GM19467 (cell line): Measurements from ENCODE around the gene NACC1.
A peak's percentile ranks its signal among the peaks of the same experiment; 100 is the strongest.

ENCODE experiments used
- ATAC-seq: cut with Tn5 transposase; IDR thresholded peaks from one replicate; pipeline ENCODE4 v1.9.1; 2021; ENCODE audit warnings: mild to moderate bottlenecking, moderate library complexity; ENCODE audit not compliant: unreplicated experiment

The NACC1 gene

DNA sequence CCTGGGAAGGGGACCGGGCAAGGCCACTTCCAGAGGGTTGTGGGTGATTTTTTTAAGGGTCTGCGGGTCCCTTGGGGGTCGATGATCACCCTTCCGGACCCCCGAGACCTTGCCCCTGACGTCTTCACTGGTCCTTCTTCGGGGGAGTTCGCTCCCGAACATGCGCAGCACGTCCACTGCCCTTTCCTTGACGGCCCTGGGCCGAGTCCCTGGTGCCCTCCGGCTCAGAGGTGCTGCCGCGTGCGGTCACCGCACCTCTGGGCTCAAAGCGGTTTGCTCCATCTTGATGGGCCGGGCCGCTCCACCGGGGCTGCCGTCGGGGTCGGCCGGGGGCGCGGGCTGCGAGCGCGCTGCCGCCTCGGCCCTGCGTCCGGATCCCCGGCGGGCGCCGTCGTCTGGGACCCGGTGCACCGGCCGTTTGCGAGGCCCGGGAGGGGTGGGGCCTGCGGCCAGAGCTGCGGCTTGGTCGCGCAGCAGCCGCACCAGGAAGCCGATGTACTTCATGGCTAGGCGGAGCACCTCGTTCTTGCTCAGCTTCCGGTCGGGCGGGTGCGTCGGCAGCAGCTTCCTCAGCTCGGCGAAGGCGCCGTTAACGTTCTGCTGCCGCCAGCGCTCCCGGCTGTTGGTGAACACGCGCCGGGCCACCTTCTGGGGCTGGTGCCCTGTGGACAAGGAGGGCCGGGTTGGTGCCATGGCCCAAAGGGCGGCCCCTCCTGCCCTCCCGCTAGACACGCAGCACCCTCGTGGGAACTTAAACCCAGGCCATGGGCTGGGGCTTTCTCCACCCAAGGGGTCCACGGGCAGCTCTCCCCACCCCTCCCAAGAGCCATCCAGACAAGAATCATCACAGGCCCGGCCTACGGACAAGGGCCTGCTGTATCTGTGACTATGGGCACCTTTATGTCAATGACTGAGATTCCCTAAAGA, 18.7 kb upstream of the NACC1 start:
- ATAC-seq = no peak

GRCh38 chr19:13100031-13100588, 18.0 kb upstream of the NACC1 start:
- ATAC-seq = no peak

GRCh38 chr19:13100841-13101589, 17.0 kb upstream of the NACC1 start:
- ATAC-seq = no peak

DNA sequence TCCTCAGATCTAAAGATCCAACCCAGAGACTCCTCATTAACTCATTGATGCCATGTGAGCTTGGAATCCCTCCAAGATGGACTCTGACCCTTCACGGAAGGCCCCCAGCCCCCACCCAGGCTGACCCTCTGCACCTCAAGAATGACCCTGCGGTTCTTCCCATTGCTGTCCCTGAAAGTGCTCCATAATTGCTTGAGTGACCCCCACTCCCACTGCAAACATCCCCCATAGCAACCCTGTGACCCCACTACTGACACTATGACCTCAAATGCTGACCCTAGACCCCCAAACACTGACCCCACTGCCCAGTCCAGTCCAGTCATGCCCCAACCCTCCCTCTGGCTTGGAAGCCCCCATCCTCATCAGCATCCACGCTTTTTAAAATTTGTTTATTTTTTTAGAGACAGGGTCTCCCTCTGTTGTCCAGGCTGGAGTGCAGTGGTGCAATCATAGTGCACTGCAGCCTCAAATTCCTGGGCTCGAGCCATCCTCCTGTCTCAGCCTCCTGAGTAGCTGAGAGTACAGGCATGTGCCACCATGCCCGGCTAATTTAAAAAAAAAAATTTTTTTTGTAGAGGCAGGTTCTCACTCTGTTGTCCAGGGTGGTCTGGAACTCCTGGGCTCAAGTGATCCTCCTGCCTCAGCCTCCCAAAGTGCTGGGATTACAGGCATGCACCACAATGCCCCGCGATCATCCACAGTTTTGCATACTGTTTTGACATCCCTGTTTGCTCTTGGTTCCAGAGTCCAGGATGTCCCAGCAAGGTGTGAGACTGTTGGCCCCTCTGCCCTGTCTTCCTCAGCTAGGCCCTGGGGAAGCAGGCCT, 16.3 kb upstream of the NACC1 start:
- no peak for ATAC-seq

- no peak for ATAC-seq
Observed at GRCh38 chr19:13102416-13102665, 15.7 kb upstream of the NACC1 start.

GRCh38 chr19:13102666-13103580, 15.1 kb upstream of the NACC1 start, which contains the start of gene LYL1:
Gene LYL1 (minus strand): TSS chr19:13102858. CDS start chr19:13101171, 1,687 bp downstream.
- peak; percentile 38 for ATAC-seq

- no peak for ATAC-seq
Observed at GRCh38 chr19:13103581-13104359, 14.3 kb upstream of the NACC1 start.

DNA sequence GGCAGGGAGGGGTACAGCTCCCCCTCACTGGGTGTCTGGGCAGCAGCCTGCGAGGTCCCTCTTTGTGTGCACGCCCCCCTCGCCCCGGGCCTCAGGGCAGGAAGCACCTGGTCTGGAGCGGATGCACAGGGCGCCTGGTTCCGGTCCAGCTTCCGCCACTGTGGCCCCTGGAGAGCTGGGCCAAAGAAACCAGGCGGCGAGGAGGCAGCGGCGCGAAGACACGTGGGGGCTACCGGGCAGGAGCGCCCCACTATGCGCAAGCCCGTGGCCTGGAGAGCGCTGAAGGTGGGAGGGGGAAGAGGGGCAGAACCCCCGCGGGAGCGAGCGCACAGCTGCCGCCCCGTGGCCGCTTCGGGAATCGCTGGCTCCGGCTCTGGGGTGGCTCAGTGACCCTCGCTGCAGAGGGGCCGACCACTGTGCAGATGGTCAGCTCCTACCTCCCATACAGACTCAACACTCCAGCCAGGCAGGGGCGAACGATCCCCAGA, 13.7 kb upstream of the NACC1 start:
- no peak for ATAC-seq

- no peak for ATAC-seq
Observed at GRCh38 chr19:13104848-13105711, 13.0 kb upstream of the NACC1 start.

DNA sequence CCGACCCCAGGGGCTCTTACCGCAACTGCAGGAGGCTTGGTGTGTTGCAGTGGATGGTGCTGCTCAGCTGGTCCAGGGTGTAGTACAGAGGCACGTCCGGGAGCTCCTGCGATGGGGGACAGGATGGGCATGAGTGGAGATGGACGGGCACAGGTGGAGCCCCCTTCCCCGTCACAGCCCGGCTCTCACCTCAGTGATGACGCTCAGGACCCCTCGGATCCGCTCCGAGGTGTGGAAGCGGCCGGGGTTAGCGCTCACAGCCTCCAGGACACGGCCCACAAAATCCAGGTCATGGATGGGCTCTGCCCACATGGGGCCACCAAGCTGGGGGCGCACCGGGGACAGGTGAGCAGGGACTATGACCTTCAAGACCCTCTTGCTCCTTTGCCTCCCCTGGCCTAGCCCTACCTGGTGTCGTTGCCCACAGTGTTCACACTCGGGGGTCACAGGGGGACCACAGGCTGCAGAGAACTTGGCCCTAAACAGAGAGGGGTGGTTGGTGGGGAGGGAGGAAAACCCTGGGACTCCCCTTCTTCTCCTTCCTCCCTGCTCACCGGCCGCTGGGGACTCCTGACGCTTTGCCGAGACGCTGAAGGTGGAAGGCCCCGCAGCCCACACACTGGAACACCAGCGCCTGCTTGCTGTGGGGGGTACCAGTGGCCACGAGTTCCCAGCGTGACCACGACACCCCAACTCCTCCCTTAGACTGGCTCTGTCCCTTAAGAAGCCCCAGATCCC, 8.5 kb upstream of the NACC1 start:
- no peak for ATAC-seq

DNA sequence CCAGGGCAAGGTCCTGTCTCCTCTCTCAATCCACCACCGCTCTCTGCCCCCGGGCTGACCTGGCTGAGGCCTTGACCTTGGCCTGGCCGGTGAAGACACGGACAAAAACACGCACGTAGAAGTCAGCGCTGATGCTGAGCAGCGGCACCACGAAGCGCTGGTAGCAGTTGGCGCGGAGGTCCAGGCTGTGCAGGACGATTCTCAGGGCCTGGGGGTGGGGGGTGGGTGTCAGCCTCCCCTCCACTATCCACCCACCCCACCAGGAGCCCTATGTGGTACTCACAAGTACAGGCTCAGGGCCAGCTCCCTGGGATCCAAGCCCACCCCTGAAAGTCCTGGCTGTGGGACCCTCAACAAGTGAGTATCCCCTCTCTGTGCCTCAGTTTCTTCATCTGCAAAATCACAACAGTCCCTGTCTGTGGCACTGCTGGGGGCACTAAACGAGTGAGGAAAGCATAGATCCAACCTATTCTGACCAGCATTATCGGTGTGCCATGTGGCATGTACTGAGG, 7.9 kb upstream of the NACC1 start:
- no peak for ATAC-seq

- ATAC-seq = no peak
Observed at GRCh38 chr19:13112555-13112954, 5.5 kb upstream of the NACC1 start.

GRCh38 chr19:13115936-13116281, 2.2 kb upstream of the NACC1 start:
- no peak for ATAC-seq

GRCh38 chr19:13116282-13117175, 1.5 kb upstream of the NACC1 start, which contains the start of gene TRMT1:
Gene TRMT1 (minus strand): TSS chr19:13116740. CDS start chr19:13116399, 341 bp downstream.
- no peak for ATAC-seq

DNA sequence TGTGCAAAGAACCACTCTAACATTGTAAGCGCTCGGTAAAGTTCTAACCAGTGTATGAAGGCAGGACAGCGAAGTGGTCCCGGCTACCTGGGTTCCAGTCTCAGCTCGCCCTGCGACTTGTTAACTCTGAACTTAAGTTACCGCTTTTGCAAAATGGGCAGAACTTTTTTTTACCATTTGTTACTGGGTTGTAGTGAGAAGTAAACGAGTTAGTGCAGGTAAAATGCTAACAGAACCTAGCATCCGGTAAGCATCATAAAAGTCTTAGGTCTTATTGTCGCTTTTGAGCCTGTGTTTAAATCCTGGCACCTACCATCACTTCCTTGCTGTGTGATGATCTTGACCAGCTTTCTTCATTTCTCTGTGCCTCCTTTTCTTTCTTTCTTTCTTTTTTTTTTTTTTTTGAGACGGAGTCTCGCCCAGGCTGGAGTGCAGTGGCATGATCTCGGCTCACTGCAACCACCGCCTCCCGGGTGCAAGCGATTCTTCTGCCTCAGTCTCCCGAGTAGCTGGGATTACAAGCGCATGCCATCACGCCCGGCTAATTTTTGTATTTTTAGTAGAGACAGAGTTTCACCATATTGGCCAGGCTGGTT, 790 bp upstream of the NACC1 start:
- no peak for ATAC-seq
